Naive B cell (primary cell): ENCODE data around the gene ASAP2. TPM values are rescaled to one million over a fixed set of nuclear protein-coding genes. Genes with fewer than 3 reads are reported as not detected.

ENCODE experiments used
- ATAC-seq, 2 donors: fragments of 150-1000 bp; cut with Tn5 transposase; 2 replicates each; pipeline ENCODE4 v1.10.0; 2021; ENCODE audit warnings: low read depth in 2 of 2, mild to moderate bottlenecking in 2 of 2, moderate library complexity in 2 of 2
- DNase-seq: peaks from one replicate; pipeline ENCODE4 v3.0.0; 2022
- H3K27ac Mint-ChIP-seq, 6 donors: one replicate each; pipeline ENCODE4 v1.8.0; 2020 to 2022; ENCODE audit warnings: mild to moderate bottlenecking in 6 of 6, mixed read lengths in 6 of 6, moderate library complexity in 5 of 6, inconsistent platforms in 2 of 6
- H3K27me3 Mint-ChIP-seq, 3 donors: one replicate each; pipeline ENCODE4 v1.8.0; 2021 to 2022; ENCODE audit warnings: mixed read lengths in 3 of 3, mild to moderate bottlenecking in 1 of 3
- H3K36me3 Mint-ChIP-seq, 2 donors: one replicate each; pipeline ENCODE4 v1.8.0; 2020 to 2022; ENCODE audit warnings: mixed read lengths in 2 of 2, inconsistent platforms in 1 of 2, mild to moderate bottlenecking in 1 of 2
- H3K4me1 Mint-ChIP-seq, 3 donors: one replicate each; pipeline ENCODE4 v1.8.0; 2020 to 2022; ENCODE audit warnings: mixed read lengths in 3 of 3, inconsistent platforms in 1 of 3, mild to moderate bottlenecking in 1 of 3, moderate library complexity in 1 of 3
- H3K4me3 Mint-ChIP-seq, 8 donors: one replicate each; pipeline ENCODE4 v1.8.0; 2020 to 2022; ENCODE audit warnings: mild to moderate bottlenecking in 8 of 8, mixed read lengths in 8 of 8, moderate library complexity in 8 of 8, inconsistent platforms in 2 of 8
- H3K9me3 Mint-ChIP-seq, 7 donors: one replicate each; pipeline ENCODE4 v1.8.0; 2020 to 2022; ENCODE audit warnings: mixed read lengths in 7 of 7, mild to moderate bottlenecking in 5 of 7, inconsistent platforms in 2 of 7, moderate library complexity in 1 of 7
- polyA plus RNA-seq, 6 donors: library from polyadenylated mRNA; unstranded; fragments of 300-500 nt; fragmentation: Illumina TruSeq; gene quantifications; one replicate each; pipeline ENCODE4 v1.2.3, GENCODE V29; 2021; ENCODE audit warnings: low read depth in 6 of 6

ASAP2 gene
- polyA plus RNA-seq, 6 donors from 2014 or later: 0.09 TPM; not detected in 5

DNA sequence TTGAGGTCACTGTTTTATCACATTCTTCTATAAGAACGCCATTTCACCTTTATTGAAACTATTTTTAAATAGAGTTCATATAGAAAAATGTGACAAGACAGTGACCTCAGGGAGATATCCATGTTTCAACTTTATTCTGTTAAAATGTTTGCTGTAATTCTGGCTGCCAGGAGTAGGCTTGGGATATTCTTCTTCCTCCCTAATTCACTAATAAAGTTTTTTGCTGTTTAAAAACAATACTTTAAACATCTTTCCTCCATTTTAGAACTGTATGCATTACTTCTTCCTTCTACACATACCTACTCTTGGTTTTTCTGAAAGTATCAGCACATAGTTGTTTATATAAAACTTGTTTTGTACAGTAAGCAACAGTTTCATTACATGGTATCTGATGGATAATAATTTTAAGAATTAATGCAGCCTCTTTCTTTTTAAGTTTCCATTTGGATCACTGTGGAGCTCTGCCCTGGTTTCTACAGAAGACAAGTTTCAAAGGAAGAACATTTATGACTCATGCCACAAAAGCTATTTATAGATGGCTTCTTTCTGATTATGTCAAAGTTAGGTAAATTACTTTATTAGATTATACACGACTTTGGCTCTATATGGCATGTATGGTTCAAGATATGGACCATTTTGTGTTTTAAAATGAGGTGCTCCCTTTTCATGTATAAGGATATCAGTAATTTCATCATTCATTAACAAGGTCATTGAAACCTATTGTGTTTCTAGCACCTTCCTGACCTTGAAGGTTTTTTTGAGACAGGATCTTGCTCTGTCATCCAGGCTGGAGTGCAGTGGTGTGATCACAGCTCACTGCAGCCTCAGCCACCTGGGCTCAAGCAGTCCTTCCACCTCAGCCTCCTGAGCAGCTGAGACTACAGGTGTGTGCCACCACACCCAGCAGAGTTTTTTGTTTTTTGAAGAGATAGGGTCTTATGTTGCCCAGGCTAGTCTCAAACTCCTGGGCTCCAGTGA lies 224.0 kb downstream of the ASAP2 start:
- no peak for ATAC-seq
- H3K36me3 Mint-ChIP-seq: peaks cover 0 to 34% of the 10 kb centered on the region in 2 donors
- no peak for DNase-seq
- no peaks in the 10 kb centered on the region for H3K27me3 Mint-ChIP-seq
- peak overlapping the region in 2 of 6 donors; percentile 35 to 44 for H3K27ac Mint-ChIP-seq
- no peak overlapping the region for H3K4me3 Mint-ChIP-seq
- peaks cover 0 to 4% (median 0%) of the 10 kb centered on the region in 3 donors for H3K4me1 Mint-ChIP-seq
- H3K9me3 Mint-ChIP-seq: no peaks in the 10 kb centered on the region

GRCh38 chr2:9434489-9434888 lies 227.9 kb downstream of the ASAP2 start:
- H3K4me1 Mint-ChIP-seq: no peaks in the 10 kb centered on the region
- H3K27me3 Mint-ChIP-seq: no peaks in the 10 kb centered on the region
- no peak for DNase-seq
- peak overlapping the region in 1 of 6 donors; percentile 36 for H3K27ac Mint-ChIP-seq
- H3K36me3 Mint-ChIP-seq: peaks cover 0 to 47% of the 10 kb centered on the region in 2 donors
- no peaks in the 10 kb centered on the region for H3K9me3 Mint-ChIP-seq
- no peak overlapping the region for H3K4me3 Mint-ChIP-seq
- no peak for ATAC-seq

DNA sequence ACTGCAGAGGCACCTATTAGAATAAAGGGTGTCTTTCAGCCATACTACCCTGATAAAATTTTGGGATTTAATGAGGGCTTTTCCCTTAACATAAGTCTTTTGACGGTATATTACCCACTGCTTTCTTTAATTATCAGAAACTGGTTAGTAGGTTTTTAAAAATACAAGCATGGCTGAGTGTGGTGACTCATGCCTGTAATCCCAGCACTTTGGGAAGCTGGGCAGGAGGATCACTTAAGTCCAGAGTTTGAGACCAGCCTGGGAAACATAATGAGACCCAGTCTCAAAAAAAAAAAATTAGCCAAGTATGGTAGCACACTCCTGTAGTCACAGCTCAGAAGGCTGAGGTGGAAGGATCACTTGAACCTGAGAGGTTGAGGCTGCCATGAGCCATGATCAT lies 232.9 kb downstream of the ASAP2 start:
- peaks cover 16 to 40% of the 10 kb centered on the region in 2 donors for H3K36me3 Mint-ChIP-seq
- H3K4me3 Mint-ChIP-seq: no peak overlapping the region
- H3K4me1 Mint-ChIP-seq: no peaks in the 10 kb centered on the region
- ATAC-seq: no peak
- no peak for DNase-seq
- H3K9me3 Mint-ChIP-seq: no peaks in the 10 kb centered on the region
- H3K27ac Mint-ChIP-seq: peak overlapping the region in 1 of 6 donors; percentile 26
- no peaks in the 10 kb centered on the region for H3K27me3 Mint-ChIP-seq

GRCh38 chr2:9440058-9440727 lies 233.6 kb downstream of the ASAP2 start:
- no peaks in the 10 kb centered on the region for H3K9me3 Mint-ChIP-seq
- H3K4me1 Mint-ChIP-seq: no peaks in the 10 kb centered on the region
- H3K27ac Mint-ChIP-seq: no peak overlapping the region
- H3K4me3 Mint-ChIP-seq: no peak overlapping the region
- ATAC-seq (no peak), DNase-seq (no peak)
- H3K27me3 Mint-ChIP-seq: no peaks in the 10 kb centered on the region
- peaks cover 21 to 43% of the 10 kb centered on the region in 2 donors for H3K36me3 Mint-ChIP-seq

- no peak for DNase-seq
- H3K36me3 Mint-ChIP-seq: peaks cover 23 to 44% of the 10 kb centered on the region in 2 donors
- no peaks in the 10 kb centered on the region for H3K9me3 Mint-ChIP-seq
- no peak overlapping the region for H3K27ac Mint-ChIP-seq
- no peaks in the 10 kb centered on the region for H3K27me3 Mint-ChIP-seq
- no peak overlapping the region for H3K4me3 Mint-ChIP-seq
- H3K4me1 Mint-ChIP-seq: no peaks in the 10 kb centered on the region
- ATAC-seq: no peak
These were observed 234.9 kb downstream of the ASAP2 start for GRCh38 chr2:9441556-9441955.

- Mint-ChIP-seq H3K4me3 (no peak overlapping the region), H3K9me3 (no peaks in the 10 kb centered on the region), H3K36me3 (peaks cover 29 to 39% of the 10 kb centered on the region in 2 donors), H3K27me3 (no peaks in the 10 kb centered on the region), H3K27ac (no peak overlapping the region), H3K4me1 (no peaks in the 10 kb centered on the region)
- ATAC-seq (no peak), DNase-seq (no peak)
These were observed 236.9 kb downstream of the ASAP2 start for GRCh38 chr2:9443526-9443925.

DNA sequence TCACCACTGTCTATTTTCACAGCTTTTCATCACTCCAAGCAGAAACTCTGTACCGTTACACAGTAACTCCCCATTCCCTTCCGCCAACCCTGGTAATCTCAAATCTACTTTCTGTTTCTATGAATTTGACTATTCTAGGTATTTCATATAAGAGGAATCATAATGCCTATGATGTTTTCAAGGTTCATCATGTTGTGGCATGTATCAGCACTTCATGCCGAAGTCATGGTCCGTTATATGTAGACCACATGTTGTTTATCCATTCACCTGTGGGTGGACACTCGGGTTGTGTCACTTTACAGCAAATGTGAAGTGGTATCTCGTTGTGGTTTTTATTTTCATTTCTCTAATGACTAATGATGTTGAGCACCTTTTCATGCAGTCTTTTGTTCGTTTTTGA lies 238.5 kb downstream of the ASAP2 start:
- ATAC-seq (no peak), DNase-seq (no peak)
- H3K27me3 Mint-ChIP-seq: no peaks in the 10 kb centered on the region
- H3K27ac Mint-ChIP-seq: no peak overlapping the region
- H3K36me3 Mint-ChIP-seq: peaks cover 34 to 40% of the 10 kb centered on the region in 2 donors
- no peaks in the 10 kb centered on the region for H3K9me3 Mint-ChIP-seq
- H3K4me1 Mint-ChIP-seq: no peaks in the 10 kb centered on the region
- H3K4me3 Mint-ChIP-seq: no peak overlapping the region

- no peaks in the 10 kb centered on the region for H3K4me1 Mint-ChIP-seq
- no peaks in the 10 kb centered on the region for H3K9me3 Mint-ChIP-seq
- no peak overlapping the region for H3K4me3 Mint-ChIP-seq
- no peaks in the 10 kb centered on the region for H3K27me3 Mint-ChIP-seq
- peaks cover 12 to 22% of the 10 kb centered on the region in 2 donors for H3K36me3 Mint-ChIP-seq
- ATAC-seq (no peak), DNase-seq (no peak)
- H3K27ac Mint-ChIP-seq: no peak overlapping the region
These were observed 244.6 kb downstream of the ASAP2 start for GRCh38 chr2:9451231-9451630.

Other genes with a start within 250 kb of the ASAP2 start
- gene MBOAT2, start 203.1 kb upstream of the ASAP2 start, polyA plus RNA-seq: 1 to 10 TPM in 1 of 6 donors, under 1 TPM in 3, not detected in 2; 0.07 to 1.5 (median 0.18) TPM
- gene ITGB1BP1, start 216.7 kb downstream of the ASAP2 start, polyA plus RNA-seq: 100 to 1,000 TPM in 5 of 6 donors, 10 to 100 TPM in 1; 83.6 to 159 (median 110) TPM
- gene CPSF3, start 216.8 kb downstream of the ASAP2 start, polyA plus RNA-seq: 10 to 100 TPM; 13.3 to 34.9 (median 29.0) TPM